HG03469 (cell line): ENCODE data around the gene MIF4GD.
"Not testable (repeated sequence)": the region's sequence is repeated elsewhere in the genome, so short reads cannot be mapped to it uniquely, and the experiment has no call there.

Experiments used
- ATAC-seq: cut with Tn5 transposase; IDR thresholded peaks from one replicate; pipeline ENCODE4 v1.9.1; 2021; ENCODE audit warnings: mild to moderate bottlenecking, moderate library complexity, moderate number of reproducible peaks; ENCODE audit not compliant: unreplicated experiment

The MIF4GD gene

GRCh38 chr17:75288770-75289114, 17.7 kb upstream of the MIF4GD start:
- peak; percentile 11 for ATAC-seq

GRCh38 chr17:75288359-75288758, 17.3 kb upstream of the MIF4GD start:
- no peak for ATAC-seq

GRCh38 chr17:75287221-75287620, 16.2 kb upstream of the MIF4GD start:
- no peak for ATAC-seq

- ATAC-seq = no peak
These were observed 14.1 kb upstream of the MIF4GD start for GRCh38 chr17:75285123-75285522.

GRCh38 chr17:75280189-75280588, 9.2 kb upstream of the MIF4GD start:
- ATAC-seq = not testable (repeated sequence)

- no peak for ATAC-seq
These were observed 6.6 kb upstream of the MIF4GD start for GRCh38 chr17:75277664-75278071.

- ATAC-seq = no peak
These were observed 3.1 kb upstream of the MIF4GD start for GRCh38 chr17:75273977-75274708.

- ATAC-seq = no peak
These were observed 1.8 kb upstream of the MIF4GD start for GRCh38 chr17:75272848-75273184.

- ATAC-seq = no peak
These were observed 1.2 kb upstream of the MIF4GD start for GRCh38 chr17:75271955-75272847.

GRCh38 chr17:75271233-75271954, 363 bp upstream of the MIF4GD start:
- peak; percentile 59 for ATAC-seq

GRCh38 chr17:75270218-75270965, 639 bp downstream of the MIF4GD start:
- peak; percentile 6 for ATAC-seq

GRCh38 chr17:75269844-75270217, 1.2 kb downstream of the MIF4GD start:
- ATAC-seq = no peak

- no peak for ATAC-seq
These were observed 3.4 kb downstream of the MIF4GD start for GRCh38 chr17:75267411-75268232.

- ATAC-seq = no peak
These were observed 3.9 kb downstream of the MIF4GD start for GRCh38 chr17:75267153-75267410.

GRCh38 chr17:75266316-75267152, 4.5 kb downstream of the MIF4GD start:
- ATAC-seq = no peak

- ATAC-seq = no peak
These were observed 5.3 kb downstream of the MIF4GD start for GRCh38 chr17:75265614-75266315.

GRCh38 chr17:75263055-75263454, 8.0 kb downstream of the MIF4GD start:
- ATAC-seq = no peak

- ATAC-seq = no peak
These were observed 8.9 kb downstream of the MIF4GD start for GRCh38 chr17:75262112-75262606.
